DMS 273 (cell line): ENCODE results near the gene RAD51B.

ENCODE experiments used
- DNase-seq: peaks from one replicate; lab custom pipeline; 2025; ENCODE audit not compliant: unreplicated experiment; lab: John Stamatoyannopoulos, UW

RAD51B gene

DNA sequence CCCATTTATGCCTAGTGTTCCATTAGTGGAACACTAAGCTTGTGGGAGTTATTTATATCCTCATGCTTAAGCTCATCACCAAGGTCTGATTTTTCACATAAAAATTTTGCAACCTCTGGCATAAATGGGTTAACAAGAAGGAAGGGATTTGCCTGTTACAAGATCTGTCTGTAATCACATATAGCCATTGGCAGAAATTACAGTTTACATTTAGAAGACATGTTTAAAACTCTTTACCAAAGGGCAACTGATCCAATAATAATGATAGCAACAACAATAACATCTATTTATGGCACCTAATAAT lies 550.4 kb downstream of the RAD51B start:
- no peak for DNase-seq

DNA sequence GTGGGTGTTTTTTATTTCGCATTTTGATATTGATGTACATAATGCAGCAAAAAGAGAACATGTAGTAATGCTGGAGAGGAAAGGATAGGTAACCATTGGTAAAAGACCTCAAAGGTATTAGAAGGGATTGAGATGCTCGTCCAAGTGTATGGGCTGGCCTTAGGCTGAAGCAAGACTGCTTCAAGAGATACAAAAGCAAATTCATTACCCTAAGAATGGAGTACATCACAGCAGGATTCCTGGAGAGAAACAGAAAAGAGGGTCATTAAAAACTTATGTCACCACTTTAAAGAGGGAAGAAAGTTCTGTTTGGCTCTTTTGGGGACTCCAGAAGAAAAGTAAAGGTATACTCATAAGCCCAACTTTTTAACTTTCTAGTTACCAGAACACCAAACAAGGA lies 552.8 kb downstream of the RAD51B start:
- no peak for DNase-seq

DNA sequence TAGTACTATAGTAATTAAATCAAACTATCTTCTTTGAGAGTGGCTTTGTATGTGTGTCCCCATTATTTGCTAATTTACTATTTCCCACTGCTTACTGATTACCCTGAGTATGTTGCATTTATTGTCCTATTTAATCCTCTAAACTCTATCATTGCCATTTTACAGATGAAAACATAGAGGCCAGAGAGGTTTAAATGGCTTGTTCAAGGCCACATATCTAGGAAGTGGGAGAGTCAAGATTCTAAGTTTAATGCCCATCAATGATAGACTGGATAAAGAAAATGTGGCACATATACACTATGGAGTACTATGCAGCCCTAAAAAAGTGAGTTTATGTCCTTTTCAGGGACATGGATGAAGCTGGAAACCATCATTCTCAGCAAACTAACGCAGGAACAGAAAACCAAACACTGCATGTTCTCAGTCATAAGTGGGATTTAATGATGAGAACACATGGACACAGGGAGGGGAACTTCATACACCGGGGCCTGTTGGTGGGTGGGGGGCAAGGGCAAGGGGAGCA lies 553.6 kb downstream of the RAD51B start:
- no peak for DNase-seq

DNA sequence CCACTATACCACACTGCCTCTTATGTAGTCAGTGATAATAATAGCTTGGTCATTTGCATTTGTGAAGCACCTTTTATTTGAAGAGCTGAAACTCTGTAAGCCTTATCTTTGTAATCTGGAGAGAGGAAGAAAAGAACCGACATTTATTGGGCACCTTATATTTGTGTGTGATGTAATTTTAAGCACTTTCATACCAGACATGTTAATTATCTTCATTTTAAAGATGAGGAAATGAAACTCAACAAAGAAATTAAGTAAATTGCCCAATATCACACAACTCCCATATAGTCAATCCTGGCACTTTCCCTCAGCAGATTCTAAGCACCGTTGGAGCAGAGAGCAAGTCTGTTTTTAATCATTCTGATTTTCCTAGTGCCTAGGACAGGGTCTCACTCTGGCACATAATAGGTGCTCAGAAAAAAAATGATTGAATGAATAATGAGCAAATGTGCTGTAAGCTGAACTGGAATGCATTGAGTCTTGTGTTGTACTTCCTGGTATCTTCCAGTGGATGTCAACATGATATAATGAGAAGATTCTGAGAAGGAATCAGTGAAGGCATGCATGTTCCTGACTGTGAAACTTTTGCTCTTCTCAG lies 554.4 kb downstream of the RAD51B start:
- no peak for DNase-seq

DNA sequence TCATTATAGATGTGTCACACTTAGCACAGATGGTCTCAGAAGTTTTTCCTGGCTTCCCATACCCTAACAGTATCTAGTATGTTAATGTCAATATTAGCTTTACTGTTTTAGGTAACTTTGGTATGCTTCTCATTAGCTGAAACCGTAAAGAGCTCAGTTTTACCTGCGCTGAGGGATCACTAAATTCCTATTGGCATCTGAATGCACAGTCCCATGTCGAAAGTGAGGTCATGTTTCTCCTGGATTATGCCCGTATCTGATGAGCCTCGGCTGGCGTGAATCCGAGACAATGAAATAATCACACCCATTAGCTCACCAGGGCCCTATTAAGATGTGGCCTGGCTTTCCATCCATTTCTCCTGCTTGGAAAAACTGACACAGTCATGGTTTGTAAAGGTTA lies 555.1 kb downstream of the RAD51B start:
- peak; percentile 36 for DNase-seq

DNA sequence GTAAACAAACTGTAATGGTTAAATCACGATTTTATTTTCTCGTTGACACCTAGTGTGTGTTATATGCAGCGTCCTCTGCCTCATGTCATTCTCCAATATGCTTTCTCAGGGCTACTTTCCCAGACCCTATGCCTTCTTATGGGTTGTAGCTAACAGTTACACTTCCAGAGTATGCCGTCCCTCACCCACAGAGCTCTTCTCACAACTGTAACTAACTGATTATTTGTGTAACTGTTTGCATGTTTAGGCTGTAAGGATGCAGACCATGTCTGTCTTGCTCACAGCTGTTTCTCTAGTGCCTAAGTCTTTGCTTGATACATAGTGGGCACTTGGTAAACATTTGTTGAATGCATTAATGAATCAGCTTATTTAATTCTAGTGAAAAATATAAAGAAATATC lies 555.8 kb downstream of the RAD51B start:
- no peak for DNase-seq

DNA sequence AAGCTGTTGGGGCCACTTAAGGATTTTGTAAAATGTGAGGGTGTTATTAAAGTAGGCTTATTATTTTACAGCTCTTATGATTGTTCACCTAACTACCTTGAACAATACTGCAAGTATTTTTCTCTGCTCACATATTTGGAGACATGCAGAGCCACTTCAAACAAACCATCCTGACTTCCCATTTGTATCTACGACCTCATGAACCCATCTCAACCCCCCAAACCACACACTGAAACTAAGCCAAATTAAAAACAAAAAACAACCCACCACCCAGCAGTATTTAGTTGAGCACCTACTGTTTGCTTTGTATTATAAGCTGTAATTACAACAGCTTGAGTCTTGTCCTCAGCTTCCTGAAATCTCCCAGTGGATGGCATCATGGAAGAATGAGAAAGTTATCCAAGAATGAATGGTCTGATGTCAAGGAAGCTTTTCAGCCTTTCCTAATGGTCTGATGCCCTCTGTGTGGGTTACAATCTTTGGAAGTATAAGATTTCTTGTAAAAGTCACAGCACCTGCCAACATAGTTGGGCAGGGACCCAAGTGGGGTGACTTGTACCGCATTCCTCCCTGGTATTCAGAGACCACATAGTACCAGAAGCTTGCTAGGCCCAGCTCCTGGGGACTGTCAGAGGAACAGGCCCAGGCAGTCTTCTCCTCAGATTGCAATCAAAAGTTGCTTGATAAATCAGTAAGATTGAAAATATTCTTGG lies 556.6 kb downstream of the RAD51B start:
- no peak for DNase-seq

DNA sequence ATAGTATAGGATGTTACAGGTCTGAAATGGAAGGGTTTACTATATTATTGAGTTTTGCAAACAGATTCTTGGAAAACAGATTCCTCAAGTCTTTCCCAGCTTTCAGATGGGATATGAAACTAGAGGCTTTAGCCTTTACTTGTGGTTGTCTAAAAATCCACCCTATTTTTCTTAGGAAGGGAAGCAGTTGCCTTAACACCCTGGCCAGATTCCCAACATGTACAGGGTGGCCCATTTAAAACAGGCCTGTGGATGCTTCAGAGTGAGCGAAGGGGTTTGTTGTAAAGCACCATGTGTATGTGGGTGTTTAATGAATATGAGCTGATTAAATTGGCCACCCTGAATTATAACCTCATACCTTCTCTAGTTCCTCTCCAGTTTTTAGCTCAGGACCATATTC lies 557.4 kb downstream of the RAD51B start:
- no peak for DNase-seq

DNA sequence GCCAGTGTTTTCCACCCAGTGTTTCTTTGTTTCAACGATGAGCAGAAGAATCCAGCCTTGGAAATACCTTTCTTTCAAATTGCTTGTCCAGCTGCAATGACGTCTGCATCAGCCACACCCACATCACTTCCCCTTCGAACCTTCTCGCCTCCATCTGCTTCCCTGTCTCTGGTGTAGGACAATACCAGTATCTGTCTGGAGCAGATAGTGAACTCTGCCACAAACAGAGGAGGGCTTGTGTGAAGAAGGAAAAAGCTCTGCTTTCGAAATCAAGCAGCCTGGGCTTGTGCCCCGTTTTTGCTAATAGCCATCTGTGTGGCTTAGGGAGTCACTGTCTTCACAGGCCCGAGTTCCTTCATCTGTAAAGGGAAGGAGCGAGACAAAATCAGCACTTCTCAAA lies 557.9 kb downstream of the RAD51B start:
- peak; percentile 54 for DNase-seq

DNA sequence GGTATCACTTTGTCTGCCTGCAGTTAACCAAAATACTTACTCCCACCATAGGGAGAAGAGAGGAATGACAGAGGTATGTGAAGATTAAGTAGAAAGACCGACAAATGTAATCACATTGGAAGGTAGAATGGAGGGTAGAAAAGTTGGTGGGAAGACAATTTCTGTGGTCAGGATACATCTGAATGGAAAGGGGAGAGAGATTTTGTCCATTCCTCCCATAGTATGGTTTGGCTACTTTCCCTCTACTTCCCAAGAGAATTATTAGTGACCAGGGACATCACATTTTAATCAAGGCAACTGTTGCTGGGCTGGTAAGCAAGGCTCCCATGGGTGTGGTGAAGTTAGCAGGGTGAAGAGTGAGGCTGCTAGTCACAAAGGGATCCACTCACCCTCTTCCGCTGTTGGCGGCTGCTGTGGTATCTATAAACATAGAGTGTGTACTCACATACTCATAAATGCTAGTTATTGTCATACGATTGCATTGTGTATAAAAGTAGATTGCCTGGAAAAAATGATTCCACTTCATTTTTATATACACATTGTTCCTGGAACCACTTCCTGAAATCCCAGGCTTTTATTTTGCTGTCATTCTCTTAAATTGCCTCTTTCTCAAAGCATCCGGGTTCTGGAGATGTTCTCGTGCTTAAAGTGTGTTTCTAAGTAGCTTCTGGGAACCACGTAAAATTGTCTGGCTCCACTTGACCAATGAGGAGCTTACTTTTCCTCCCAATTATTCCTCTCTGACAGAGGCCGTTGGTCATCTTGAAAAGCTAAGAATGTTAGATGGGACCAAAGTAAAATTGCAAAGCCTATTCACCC lies 560.1 kb downstream of the RAD51B start:
- DNase-seq, result no peak

DNA sequence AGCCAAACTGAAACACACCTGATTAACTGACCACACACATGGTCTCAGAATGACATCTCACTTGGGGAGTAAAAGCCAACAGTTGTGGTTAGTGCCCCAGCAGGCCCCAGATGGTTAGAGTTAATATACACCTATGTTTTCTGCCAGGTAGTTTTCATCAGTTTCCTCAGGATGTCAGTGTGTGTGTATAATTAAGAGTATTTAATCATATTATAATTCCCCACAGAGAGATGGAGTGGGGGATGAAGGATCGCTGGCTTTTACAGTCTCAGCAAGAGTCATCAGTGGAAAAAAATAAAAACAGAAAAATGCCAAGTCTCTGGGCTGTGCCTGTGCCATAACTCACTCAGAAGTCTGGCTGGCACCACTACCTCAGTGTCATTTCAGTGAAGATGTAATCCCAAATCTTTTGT lies 560.8 kb downstream of the RAD51B start:
- no peak for DNase-seq

DNA sequence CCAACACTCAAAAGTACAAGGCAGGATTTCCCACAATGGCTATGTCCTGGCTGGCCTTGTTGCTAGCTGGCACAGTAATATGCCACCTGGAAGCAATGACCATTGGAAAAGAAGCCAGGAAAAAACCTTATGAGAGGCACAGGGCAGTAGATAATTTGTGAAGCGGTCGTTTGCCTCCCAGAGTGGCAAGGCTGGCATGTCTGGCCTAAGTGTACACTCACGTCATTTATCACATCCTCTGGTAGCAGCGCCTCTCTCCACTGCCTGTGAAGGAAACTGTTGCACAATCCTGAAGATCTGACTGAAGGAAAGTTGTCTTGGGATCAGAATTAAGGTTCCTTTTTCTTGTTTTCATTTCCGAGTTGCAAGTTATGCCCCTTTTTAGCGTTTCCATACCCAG lies 564.8 kb downstream of the RAD51B start:
- DNase-seq, result no peak

DNA sequence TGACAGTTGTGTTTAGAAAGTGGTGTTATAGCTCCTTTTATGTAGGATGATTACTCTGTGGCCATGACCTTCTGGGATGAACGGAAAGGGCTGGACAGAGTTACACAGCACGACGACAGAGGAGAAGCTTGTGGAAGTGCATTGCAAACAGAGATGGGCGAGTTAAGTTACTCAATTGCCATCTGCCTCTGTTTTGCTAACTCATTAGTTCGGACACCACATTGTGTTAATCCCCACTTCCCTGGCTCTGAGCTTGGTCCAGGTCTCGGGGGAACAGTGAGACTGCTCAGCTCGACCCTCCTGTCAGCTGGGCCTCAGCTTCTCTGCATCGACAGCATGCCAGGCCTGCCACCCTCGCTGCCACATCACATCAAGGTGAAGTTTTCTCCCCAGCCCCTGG lies 565.3 kb downstream of the RAD51B start:
- DNase-seq, result peak; percentile 79

DNA sequence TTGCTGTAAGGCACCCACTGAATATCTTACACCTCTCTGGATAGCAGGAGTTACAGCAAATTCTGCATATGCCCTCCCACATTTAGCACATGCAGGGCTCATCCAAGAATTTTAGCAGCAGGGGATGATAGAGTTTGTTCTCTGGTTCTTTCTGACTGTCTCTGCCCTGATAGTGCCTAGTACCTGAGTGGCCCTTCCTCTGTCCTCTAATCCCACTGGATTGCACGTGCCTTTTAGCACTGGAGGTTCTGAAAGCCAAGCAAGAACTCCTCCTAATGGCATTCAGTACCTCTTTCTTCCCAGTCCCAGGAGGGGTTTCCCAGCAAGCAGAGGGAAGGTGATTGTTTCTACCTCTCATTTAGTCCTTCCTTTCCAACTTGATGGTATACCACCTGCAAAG lies 566.9 kb downstream of the RAD51B start:
- DNase-seq, result no peak

DNA sequence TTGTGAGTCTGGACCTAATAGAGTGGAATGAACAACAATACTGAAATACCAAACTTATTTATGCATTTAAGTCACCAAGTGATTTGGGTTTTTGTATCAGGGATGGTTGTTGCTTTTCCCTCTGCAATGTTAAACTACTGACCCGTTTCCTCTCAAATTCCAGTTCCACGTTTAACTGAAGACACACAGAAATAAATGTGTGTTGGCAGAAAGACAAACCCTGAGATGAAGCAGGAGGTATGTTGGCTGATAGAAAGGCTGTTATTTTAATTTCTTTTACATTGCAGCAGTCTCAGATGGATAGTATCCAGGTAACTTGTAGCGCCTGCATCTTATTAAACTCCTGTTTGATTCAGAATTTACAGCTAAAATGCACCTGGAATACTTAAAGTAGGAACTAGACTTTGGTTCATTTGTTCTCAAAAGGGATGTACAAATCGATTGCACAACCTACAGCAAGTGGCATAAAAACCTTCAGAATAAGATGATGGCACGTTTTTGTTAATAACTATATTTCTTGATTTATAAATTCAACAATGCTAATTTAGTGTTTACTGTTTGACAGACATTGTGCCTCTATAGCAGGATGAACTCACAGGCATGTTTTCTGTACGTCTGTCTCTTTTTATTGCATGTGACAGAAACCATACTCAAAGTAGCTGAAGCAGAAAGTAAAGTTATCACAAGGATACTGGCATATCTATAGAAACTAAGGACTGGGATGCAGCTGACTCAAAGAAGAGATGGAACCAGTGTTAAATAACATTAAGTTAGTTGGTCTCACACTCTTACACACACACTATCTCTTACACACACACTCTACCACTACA lies 567.6 kb downstream of the RAD51B start:
- peak; percentile 74 for DNase-seq

DNA sequence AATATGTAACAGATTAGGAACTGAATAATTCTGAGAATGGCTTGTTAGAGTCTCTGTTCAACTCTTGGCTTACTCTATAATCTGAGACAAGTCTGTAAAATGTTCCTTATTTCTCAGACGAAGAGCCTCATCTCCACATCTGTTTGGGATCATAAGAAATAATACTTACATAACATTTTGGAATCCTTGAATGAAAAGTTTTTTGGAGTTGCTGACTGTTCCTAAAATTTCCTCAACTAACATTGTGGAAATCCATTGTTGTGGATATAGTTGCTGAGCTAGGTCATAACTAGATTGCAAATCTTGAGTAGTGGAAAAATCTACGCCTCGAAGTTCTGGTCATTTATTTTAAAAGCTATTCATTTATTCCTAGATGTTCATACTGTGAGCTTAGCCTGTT lies 570.4 kb downstream of the RAD51B start:
- DNase-seq, result no peak

DNA sequence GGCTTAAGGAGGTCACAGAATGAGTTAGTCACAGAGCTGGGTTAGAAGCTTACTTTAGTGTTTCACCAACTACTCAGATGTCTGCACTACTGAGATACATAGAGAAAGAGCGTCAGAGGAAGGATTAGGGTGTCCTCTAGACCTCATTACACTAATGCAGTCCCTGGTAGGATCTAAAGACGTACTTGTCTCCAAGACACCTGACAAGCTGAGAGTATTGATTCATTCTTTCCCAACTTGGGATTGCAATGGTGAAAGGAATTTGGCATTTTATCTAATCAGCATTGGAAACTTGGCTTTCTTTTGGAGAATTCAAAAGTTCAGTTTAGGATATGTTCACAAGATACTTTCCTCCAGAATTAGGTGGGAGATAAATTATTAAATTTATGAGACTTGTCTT lies 571.2 kb downstream of the RAD51B start:
- no peak for DNase-seq

DNA sequence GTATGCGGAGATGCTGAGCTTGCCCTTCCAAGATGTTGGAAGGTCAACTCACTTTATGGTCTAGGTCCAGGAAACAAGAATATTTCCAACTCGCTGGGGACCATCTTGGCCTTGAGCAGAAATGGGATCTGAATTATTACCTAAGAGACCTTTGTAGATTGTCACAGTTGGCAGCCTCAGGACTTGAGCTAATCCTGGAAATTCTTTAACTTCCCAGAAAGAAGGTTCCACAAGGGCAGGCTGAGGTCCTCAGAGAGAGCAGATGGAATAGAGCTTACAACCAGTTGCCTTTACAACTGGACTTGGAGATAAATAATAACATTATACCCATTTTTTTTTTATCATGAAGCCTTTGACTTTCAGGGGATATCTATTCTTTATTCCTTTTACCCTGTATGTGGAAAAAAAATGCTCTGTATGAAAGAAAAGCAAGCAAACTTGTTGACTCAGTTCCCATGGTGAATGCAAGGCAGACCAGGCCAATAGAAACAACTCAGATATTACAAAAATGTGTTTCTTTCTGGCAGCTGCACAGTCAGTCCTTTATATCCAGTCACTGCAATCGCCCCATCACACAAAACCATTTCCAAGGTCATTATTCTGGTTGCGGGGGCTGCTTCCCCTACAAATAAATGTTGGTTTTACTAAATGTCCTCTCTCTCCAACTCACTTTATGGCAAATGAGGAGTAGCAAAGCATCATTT lies 571.9 kb downstream of the RAD51B start:
- no peak for DNase-seq

DNA sequence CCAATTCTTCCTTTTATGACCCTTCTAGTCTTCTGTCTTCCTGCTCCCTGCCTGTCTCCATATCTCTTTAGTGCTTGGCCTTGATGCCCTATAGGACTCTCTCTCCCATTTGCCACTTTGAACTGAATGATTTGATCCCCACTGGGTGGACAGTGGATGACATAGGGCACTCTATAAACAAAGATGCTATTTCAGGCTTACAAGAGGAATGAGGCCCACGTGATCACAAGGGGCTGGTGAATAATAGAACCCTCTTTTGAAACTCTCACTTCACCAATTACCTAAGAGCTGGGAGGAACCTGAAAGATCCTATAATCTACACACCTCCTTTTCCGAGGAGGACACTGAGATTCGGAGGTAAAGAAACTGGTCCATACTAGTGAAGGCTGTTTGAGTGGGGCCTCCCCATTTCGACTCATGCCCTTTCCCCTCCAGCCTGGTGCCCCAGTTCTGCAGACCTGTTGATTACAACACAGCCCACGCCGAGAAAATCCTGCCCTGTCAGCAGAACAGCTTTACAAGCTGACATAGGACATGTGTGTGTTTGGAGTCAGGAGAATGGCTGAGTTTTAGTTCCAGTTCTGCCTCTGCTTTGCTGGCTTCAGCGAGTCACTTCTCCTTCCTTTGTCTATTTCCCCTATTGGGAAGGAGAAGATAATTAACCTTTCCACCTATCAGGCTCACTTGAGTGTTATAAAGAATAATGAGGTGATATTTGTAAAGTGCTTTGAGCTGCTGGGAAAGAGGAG lies 573.0 kb downstream of the RAD51B start:
- DNase-seq, result no peak

DNA sequence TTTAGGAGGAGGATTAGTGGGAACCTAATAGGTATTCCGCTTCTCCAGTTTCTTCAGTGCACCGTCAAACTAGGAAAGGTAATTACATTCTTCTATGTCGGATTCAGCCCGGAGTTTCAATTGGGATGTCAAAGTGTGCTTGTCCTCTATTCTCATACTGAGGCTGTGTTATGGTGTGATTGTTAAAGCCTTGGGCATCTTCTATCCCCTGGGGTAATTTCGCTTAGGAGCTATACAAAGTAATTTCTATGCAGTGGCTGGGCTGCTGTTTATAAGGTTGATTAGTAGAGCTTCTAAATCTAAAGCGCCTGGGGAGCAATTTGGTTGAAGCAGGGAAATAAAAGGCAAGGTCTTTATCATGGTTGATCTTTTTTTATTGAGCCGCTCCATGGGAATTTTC lies 573.7 kb downstream of the RAD51B start:
- DNase-seq, result no peak
